T-helper 2 cell (primary cell): ENCODE measurements around the gene FAM222A.

ENCODE experiments used
- DNase-seq, 5 experiments: peaks; one replicate each; pipeline versions ENCODE4 v3.0.0 to v3.0.0-alpha.2; 2012 to 2022
- total RNA-seq, 2 donors: gene quantifications; one replicate each; lab custom pipeline; 2026; lab: John Stamatoyannopoulos, UW

FAM222A gene
- 10.4 to 29.3 reads per million in 2 donors for total RNA-seq

GRCh38 chr12:109713187-109714070 lies at the start of gene FAM222A:
Gene FAM222A (plus strand): TSS chr12:109713825. CDS start chr12:109744147, 30,322 bp downstream.
- DNase-seq = peak; percentile 94 to 98 (median 96)

- DNase-seq = no peak
Observed at GRCh38 chr12:109664402-109664801, 49.2 kb upstream of the FAM222A start.

- DNase-seq = no peak
Observed at GRCh38 chr12:109666068-109666467, 47.6 kb upstream of the FAM222A start.

GRCh38 chr12:109670731-109671130 lies 42.9 kb upstream of the FAM222A start:
- DNase-seq = no peak

GRCh38 chr12:109671502-109671901 lies 42.1 kb upstream of the FAM222A start:
- DNase-seq = no peak

GRCh38 chr12:109673379-109673778 lies 40.2 kb upstream of the FAM222A start:
- no peak for DNase-seq

GRCh38 chr12:109673884-109674283 lies 39.7 kb upstream of the FAM222A start:
- no peak for DNase-seq

GRCh38 chr12:109675411-109675810 lies 38.2 kb upstream of the FAM222A start:
- DNase-seq = no peak

GRCh38 chr12:109677279-109677691 lies 36.3 kb upstream of the FAM222A start:
- DNase-seq = no peak

- no peak for DNase-seq
Observed at GRCh38 chr12:109678719-109679118, 34.9 kb upstream of the FAM222A start.

- no peak for DNase-seq
Observed at GRCh38 chr12:109679501-109680263, 33.9 kb upstream of the FAM222A start.

- DNase-seq = no peak
Observed at GRCh38 chr12:109680264-109681005, 33.2 kb upstream of the FAM222A start.

- no peak for DNase-seq
Observed at GRCh38 chr12:109681986-109682707, 31.5 kb upstream of the FAM222A start.

- no peak for DNase-seq
Observed at GRCh38 chr12:109682708-109683060, 30.9 kb upstream of the FAM222A start.

- DNase-seq = no peak
Observed at GRCh38 chr12:109683316-109683715, 30.3 kb upstream of the FAM222A start.

- DNase-seq = no peak
Observed at GRCh38 chr12:109685574-109686447, 27.8 kb upstream of the FAM222A start.

GRCh38 chr12:109686523-109686922 lies 27.1 kb upstream of the FAM222A start:
- no peak for DNase-seq

GRCh38 chr12:109687250-109687649 lies 26.4 kb upstream of the FAM222A start:
- no peak for DNase-seq

- no peak for DNase-seq
Observed at GRCh38 chr12:109689426-109689825, 24.2 kb upstream of the FAM222A start.

- no peak for DNase-seq
Observed at GRCh38 chr12:109693160-109693559, 20.5 kb upstream of the FAM222A start.
